HG02571 (cell line): ENCODE data around the gene FYN.

Experiments
- ATAC-seq: cut with Tn5 transposase; IDR thresholded peaks from one replicate; pipeline ENCODE4 v1.9.1; 2021; ENCODE audit warnings: mild to moderate bottlenecking, moderate library complexity; ENCODE audit not compliant: unreplicated experiment

FYN gene

GRCh38 chr6:111773501-111774345 is 99.5 kb downstream of the FYN start:
- no peak for ATAC-seq

DNA sequence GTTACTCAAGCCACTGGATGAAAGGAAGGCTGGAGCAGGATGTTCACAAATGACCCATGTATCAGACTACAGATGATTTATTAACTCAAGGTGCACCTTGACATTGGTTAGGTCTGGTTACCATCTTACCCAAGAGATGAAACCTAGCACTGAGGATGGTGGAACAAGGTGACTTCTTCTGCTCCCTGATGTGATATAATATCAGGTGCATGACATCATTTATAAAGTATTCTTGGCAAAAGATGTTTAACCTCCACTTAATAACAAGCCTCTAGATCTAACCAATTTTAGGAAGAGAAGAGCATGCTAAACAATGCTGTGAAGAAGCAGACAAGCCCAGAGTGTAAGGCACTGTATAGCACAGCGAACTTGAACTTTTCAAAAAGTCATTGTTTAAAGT is 100.9 kb downstream of the FYN start:
- no peak for ATAC-seq

GRCh38 chr6:111771629-111772028 is 101.6 kb downstream of the FYN start:
- ATAC-seq: no peak

GRCh38 chr6:111771094-111771432 is 102.2 kb downstream of the FYN start:
- no peak for ATAC-seq

- ATAC-seq: no peak
Measured at GRCh38 chr6:111770263-111771093, 102.8 kb downstream of the FYN start.

DNA sequence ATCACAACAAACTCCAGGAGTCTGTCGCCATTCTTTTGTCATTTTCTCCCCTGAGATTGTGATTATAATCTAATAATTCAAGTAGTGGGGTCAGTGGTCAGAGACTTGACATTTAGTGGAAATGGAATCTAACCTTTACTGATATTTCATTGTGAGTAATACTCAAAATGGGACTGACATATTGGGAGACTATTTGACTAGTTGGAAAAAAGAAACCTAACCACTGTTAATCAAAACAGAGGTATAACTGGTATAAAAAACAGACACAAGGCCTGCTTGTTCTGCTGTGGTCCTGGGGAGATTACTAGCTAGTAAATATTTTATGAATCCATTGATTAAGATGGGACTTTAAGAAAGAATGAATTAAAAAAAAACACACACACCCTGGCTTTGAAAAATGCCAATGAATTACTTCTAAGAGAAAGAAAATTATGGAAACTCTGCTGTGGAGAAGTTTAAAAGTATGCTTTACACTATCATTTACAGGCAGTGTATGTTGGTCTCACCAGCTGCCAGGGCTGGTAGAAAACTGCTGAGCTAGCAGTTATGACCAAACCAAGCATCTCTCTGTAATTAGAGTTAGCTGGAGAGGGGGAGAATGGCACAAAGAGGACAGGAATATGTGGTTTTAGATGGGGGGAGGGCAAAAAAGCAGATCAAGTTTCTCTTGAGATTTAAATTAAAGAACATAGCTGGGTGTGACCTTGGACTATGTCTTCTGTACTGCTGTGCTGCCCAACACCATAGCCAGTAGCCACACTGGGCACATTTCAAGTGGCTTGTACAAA is 103.7 kb downstream of the FYN start:
- ATAC-seq: no peak

- ATAC-seq: no peak
Measured at GRCh38 chr6:111768431-111768770, 104.9 kb downstream of the FYN start.

DNA sequence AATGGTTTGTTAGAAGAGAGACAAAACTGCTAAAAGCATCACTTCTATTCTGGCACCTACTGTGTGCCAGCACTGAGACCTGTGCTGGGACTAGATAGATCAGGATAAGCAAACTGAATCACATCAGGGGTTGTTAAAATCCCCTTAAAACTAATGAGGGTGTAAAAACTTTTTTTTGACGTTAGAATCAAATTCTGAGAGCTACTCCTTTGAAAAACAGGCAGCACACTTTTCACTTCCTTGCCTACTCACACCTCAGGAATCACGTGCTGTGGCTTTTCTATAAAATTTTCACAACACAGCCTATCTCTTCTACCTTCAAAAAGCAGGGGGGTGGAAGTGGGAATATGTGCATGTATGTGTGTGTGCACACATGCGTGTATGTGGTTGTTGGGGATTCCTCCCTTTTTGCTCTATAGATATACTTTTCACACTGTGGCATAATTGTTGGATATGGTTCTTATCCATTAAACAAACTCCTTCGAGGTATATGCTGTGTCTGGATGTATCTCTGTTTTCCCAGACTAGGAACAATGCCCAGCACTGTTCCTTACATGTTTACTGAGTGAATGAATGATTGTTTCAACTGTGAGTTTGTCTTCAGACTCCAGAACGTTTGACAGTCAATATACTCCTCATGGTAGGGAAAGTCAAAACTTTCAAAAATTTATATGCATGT is 105.4 kb downstream of the FYN start:
- ATAC-seq: no peak

- no peak for ATAC-seq
Measured at GRCh38 chr6:111766201-111766857, 106.9 kb downstream of the FYN start.

DNA sequence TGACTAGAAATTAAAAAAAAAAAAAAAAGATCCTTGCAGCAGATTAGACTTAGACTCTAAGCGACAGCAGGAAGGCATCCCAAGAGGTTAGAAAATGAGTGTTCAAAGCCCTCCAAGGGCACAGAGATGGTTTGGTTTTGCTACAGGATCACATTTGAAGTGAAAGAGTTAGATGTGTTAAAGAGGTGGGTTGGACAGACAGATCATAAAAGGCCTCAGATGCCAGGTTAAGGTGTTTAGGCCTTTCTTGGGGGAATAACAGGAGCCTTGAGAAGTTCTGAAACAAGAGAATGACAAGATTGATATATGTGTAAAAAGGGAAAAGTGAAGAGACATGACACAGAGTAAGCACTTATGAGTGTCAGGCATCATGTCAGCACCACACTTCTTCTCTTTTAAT is 107.5 kb downstream of the FYN start:
- ATAC-seq: no peak

DNA sequence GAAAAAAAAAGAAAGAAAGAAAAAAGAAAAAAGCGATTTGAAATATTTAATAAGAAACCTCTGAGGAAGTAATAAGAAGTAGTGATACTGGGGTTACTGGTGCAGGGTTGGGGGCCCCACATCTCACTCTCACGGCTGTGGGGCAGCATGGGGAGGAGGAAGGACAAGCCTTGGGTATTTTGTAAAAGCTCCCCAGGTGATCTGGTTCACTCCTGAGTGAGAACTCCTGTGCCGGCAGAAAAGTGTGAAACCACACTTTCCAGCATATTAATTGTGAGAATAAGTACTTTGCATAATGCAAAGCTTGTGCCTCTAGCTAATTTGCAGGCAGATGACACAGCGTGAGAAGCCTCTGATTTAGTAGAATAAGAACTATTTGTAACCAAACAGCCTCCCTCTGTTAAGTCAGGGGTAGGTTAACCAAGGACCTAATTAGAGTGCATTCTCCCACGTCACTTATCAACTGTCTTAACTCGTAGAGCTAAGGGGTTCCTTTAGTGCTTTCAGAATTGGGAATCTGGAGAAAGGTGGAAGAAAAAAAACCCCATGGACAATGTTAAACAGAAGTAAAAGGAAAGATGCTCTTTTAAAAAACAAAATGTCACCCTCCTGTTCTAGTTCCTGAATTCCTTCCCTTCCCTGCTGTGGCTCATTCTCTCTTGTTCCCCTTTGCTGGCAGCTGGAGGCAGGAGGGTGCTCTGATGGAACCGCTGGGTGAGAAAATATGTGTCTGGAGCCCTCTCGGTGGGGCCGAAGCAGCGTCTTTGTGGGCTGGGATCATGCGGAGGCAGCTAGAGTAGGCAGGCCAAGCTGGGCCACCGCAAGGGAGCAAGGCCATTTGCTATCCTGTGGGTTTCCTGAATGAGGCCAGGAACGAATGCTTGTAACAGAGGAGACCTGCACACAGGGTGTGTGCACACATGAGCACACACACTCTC is 108.7 kb downstream of the FYN start:
- peak; percentile 83 for ATAC-seq

DNA sequence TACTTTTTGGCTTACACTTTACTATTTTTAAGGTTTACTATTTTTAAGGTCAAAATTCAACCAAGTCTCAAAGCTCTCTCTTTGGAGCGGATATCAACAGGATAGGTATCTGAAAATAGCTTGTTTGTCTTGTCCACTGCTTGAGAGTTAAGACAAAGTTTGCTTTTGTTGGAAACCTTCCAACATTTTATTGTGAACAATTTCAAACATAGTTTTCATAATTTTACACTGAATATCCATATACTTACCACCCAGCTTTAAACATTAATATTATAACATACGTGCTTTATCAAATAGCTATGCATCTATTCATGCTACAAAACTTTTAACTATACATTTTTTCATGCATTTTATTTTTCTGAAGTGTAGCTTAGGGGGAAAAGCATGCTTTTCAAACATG is 109.9 kb downstream of the FYN start:
- ATAC-seq: no peak

DNA sequence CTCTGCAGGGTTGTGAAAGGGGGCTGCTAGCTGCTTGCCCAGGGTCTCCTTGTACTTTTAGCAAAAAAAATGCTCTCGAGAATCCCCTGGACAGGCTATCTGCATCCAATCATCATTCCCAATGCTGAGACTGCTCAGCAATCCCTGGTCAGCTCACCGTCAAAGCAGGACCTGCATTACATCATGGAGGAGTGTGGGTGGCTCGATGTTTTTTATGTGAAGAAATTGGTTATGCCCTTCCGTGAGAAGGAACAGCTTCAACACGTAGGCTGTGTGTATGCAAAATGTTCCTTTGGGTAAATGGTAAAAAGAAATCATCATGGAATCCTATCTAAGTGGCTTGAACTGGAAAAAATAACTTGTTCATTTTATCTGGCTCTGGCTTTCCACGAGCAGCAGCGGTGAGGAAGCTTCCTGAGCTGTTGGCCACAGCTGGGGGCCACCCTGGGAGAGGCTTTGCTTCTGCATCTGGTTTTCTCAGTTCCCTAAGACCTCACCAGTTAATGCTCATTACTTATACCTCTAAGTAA is 111.4 kb downstream of the FYN start:
- no peak for ATAC-seq

DNA sequence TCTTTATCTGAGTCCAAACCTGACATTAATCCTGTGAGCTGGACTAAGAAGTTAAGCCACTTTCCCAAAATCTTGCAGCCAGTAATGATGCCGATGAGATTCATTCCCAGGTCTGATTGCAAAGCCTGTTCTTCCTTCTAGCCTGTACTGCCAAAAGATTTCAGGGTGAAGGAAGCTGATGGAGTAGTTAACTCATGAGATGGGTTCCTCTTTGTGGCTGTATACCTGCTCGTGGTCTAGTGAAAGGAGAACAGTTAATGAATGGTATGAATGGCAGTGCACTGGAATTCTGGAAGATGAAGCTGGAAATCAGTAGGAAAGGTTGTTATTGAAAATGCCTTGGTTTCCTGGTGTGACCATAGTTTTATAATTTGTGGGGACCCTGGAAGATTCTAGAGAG is 112.0 kb downstream of the FYN start:
- ATAC-seq: no peak

DNA sequence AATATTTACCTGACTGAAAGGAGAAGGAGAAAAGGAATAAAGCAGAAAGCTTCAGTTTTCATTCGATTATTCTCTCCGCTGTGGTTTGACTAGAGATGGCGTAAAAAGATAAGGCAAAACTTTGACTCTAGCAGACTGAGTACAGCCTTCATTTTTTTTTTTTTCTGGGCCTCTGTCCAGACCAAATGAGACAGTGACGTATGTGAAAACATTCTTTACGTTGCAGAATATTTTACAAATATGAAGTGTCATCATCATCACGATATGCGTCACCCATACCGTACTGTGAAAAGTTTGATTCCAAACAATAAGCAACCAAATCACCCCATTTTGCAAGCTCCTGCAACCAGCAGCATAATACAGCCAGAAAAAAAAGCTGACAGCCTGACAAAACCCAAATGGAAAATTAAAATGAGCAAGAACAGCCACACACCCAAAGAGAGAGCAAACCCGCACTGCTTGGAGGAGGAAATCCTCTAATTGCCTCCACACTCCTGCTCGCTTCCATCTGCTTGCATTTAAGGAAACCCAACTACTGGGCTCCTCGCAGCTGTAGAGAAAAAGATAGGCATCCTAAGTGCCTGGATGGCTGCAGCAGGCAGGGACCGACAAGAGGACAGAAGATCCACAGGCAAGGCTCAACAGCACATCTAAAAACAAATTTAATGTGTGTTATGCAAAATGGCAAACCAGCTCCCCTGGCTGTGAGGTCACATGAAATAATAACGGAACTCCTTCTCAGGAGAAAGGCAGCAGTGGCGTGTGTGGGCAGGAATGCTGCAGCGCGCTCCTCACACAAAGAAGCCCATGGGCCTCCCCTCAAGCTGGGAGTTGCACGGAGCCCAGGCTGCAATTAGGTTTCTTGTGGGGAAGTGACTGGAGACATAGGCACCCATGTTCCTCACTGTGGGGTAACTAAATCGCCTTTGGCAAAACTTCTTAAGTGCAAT is 113.1 kb downstream of the FYN start:
- ATAC-seq: no peak

DNA sequence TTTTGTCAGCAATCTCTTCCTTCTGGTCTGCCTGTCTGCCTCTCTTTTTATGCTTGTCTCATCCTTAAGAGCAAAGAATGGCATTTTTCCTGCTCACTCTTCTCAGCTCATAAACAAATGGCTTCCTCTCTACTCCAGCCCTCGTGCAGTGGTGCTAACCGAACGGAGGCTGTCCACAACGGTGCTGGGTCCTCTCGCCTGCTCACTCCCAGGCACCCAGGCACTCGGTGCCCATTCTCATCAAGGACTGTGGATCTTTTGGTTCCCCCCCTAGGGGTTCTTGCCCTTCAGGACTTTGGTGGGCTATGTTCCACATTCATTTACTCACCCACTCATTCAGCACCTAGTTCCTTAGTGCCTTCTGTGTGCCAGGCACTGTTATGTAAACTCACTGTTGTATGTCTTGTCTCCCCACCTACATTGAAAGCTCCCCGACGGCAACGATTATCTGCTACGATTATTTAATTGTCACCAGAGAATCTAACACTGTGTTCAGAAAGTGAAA is 113.9 kb downstream of the FYN start:
- no peak for ATAC-seq

DNA sequence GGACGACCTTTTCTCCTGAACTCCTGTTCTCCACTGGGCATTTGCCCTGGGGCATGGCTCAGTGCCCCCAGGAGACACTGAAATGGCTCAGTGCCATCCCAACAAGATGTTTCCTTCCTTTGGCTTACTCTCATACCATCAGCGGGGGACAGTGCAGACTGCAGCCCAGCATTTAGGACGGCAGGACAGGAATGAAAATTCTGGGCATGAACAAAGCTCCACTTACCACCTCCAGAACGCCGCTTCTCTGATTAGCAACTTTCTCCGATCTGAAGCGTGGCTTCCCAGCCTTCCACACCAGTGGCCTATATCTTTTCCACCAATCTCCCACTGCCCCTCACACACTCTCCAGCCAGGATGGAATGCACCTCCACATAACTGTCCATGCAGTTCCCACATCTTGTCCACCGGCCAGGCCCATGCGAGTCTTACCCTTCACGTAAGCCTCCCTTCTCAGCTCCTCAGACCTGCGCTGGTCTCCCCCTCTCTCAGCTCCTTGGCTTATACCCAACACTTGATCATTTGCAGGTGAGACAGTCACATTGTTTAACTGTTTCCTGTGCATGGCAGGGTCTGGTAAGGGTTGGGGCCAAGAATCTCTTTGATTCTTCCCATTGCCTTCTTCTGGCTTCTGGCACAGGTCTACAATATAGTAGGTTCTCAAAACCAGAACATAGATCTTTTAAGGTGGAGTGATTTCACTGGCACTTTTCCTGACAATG is 114.5 kb downstream of the FYN start:
- ATAC-seq: no peak
